ENCODE results near the gene SH3PXD2A.

DNA sequence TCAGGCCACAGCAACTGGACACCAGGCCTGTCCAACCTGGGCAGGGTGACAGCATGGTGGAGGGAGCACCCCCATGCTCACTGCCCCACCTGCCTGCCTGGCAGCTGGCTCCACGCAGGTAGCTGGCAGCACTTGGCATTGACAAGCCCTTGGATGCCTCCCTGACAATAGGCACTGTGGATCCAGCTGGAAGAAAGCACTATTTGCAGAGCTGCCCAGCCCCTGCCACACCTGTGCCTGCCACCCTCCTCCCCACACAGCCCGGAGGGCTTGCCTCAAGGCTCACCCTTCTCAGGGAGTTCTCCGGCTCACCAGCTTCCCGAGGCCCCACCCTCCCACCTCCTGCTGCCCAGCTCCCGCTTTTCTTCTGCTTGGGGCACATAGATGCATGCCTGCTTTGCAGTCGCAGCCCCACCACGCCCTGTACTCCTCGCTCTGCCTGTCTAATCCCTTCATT, 201.8 kb downstream of the SH3PXD2A start:
- TF ChIP-seq MEF2B (IDR thresholded peaks at IDR 0.05; ENCODE audit: partially characterized antibody, poor library complexity, severe bottlenecking), result no peak
- TF ChIP-seq EZH2 (IDR thresholded peaks at IDR 0.05; ENCODE audit: borderline replicate concordance, control insufficient read depth, low read depth, low read length), result no peak
- TF ChIP-seq, protein P1, sequence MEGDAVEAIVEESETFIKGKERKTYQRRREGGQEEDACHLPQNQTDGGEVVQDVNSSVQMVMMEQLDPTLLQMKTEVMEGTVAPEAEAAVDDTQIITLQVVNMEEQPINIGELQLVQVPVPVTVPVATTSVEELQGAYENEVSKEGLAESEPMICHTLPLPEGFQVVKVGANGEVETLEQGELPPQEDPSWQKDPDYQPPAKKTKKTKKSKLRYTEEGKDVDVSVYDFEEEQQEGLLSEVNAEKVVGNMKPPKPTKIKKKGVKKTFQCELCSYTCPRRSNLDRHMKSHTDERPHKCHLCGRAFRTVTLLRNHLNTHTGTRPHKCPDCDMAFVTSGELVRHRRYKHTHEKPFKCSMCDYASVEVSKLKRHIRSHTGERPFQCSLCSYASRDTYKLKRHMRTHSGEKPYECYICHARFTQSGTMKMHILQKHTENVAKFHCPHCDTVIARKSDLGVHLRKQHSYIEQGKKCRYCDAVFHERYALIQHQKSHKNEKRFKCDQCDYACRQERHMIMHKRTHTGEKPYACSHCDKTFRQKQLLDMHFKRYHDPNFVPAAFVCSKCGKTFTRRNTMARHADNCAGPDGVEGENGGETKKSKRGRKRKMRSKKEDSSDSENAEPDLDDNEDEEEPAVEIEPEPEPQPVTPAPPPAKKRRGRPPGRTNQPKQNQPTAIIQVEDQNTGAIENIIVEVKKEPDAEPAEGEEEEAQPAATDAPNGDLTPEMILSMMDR (IDR thresholded peaks at IDR 0.05 in 2 of 3, conservative IDR thresholded peaks at IDR 0.05 in 1 of 3; ENCODE audit: control insufficient read depth in 2 of 3, extremely low read depth in 1 of 3, insufficient read depth in 1 of 3, low read depth in 3 of 3, low read length in 3 of 3), result no peak
- TF ChIP-seq POLR2A (IDR thresholded peaks at IDR 0.05; ENCODE audit: low read depth, low read length), result no peak
- no peak for TF ChIP-seq SKIL (IDR thresholded peaks at IDR 0.05; ENCODE audit: low read depth, poor library complexity, severe bottlenecking)
- TF ChIP-seq POLR2AphosphoS5 (IDR thresholded peaks at IDR 0.05; ENCODE audit: low read length), result no peak
- TF ChIP-seq, protein P2, sequence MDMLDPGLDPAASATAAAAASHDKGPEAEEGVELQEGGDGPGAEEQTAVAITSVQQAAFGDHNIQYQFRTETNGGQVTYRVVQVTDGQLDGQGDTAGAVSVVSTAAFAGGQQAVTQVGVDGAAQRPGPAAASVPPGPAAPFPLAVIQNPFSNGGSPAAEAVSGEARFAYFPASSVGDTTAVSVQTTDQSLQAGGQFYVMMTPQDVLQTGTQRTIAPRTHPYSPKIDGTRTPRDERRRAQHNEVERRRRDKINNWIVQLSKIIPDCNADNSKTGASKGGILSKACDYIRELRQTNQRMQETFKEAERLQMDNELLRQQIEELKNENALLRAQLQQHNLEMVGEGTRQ (IDR thresholded peaks at IDR 0.05; ENCODE audit: borderline replicate concordance, low read depth, low read length), result no peak
- no peak for TF ChIP-seq JUNB (IDR thresholded peaks at IDR 0.05)

Measured in GM12878 (cell line).